Fibroblast of skin of right biceps (primary cell): ENCODE results near the gene GALM.
A peak's percentile ranks its signal among the peaks of the same experiment; 100 is the strongest.
"Not testable (repeated sequence)": the region's sequence is repeated elsewhere in the genome, so short reads cannot be mapped to it uniquely, and the experiment has no call there.

Experiments
- DNase-seq: peaks from one replicate; pipeline ENCODE4 v3.0.0-alpha.2; 2013

GALM gene

GRCh38 chr2:38712871-38713270, 47.0 kb downstream of the GALM start:
- no peak for DNase-seq

- DNase-seq, result no peak
These were observed 47.4 kb downstream of the GALM start for GRCh38 chr2:38713338-38713737.

- DNase-seq, result not testable (repeated sequence)
These were observed 49.0 kb downstream of the GALM start for GRCh38 chr2:38714941-38715340.

- DNase-seq, result peak; percentile 82
These were observed 50.3 kb downstream of the GALM start for GRCh38 chr2:38716185-38716584.

GRCh38 chr2:38718601-38719000, 52.7 kb downstream of the GALM start:
- no peak for DNase-seq

- DNase-seq, result no peak
These were observed 53.8 kb downstream of the GALM start for GRCh38 chr2:38719706-38720105.

GRCh38 chr2:38720613-38721241, 54.8 kb downstream of the GALM start:
- peak; percentile 95 for DNase-seq

- DNase-seq, result no peak
These were observed 56.6 kb downstream of the GALM start for GRCh38 chr2:38722271-38723061.

- no peak for DNase-seq
These were observed 57.3 kb downstream of the GALM start for GRCh38 chr2:38723173-38723572.

GRCh38 chr2:38727661-38728060, 61.7 kb downstream of the GALM start:
- no peak for DNase-seq

GRCh38 chr2:38728694-38729093, 62.8 kb downstream of the GALM start:
- no peak for DNase-seq

GRCh38 chr2:38731090-38731489, 65.2 kb downstream of the GALM start:
- no peak for DNase-seq

GRCh38 chr2:38731684-38732221, 65.8 kb downstream of the GALM start:
- DNase-seq, result no peak

GRCh38 chr2:38733300-38733971, 67.5 kb downstream of the GALM start:
- DNase-seq, result no peak

GRCh38 chr2:38734299-38735058, 68.6 kb downstream of the GALM start:
- DNase-seq, result no peak

- no peak for DNase-seq
These were observed 70.0 kb downstream of the GALM start for GRCh38 chr2:38735999-38736320.

- peak; percentile 22 for DNase-seq
These were observed 71.2 kb downstream of the GALM start for GRCh38 chr2:38737000-38737698.

GRCh38 chr2:38737925-38738324, 72.0 kb downstream of the GALM start:
- no peak for DNase-seq

GRCh38 chr2:38739524-38739923, 73.6 kb downstream of the GALM start:
- DNase-seq, result no peak

GRCh38 chr2:38740851-38741731, 75.2 kb downstream of the GALM start:
- peak; percentile 61 for DNase-seq

- no peak for DNase-seq
These were observed 77.1 kb downstream of the GALM start for GRCh38 chr2:38742797-38743559.
